Measurements from ENCODE around the gene FHIT. TPM values are rescaled to one million over a fixed set of nuclear protein-coding genes. Genes with fewer than 3 reads are reported as not detected.

FHIT gene
- total RNA-seq, 4 donors from 2014 or later: 8.8 to 35.6 (median 12.6) TPM

GRCh38 chr3:60011218-60011617 is 1240.0 kb downstream of the FHIT start:
- Histone ChIP-seq H3K27me3 (no peaks in the 10 kb centered on the region), H3K27ac (no peak overlapping the region), H3K36me3 (no peaks in the 10 kb centered on the region), H3K4me1 (no peaks in the 10 kb centered on the region), H3K4me3 (no peak overlapping the region), H3K9me3 (no peaks in the 10 kb centered on the region)
- no peak for DNase-seq (ENCODE audit: low spot score in 2 of 2)
- no peak for TF ChIP-seq CTCF (IDR thresholded peaks at IDR 0.05)
- TF ChIP-seq EP300 (IDR thresholded peaks at IDR 0.05): no peak
- no peak for TF ChIP-seq POLR2AphosphoS5 (IDR thresholded peaks at IDR 0.05)
- TF ChIP-seq POLR2A (IDR thresholded peaks at IDR 0.05): no peak
- 80% methylated on average over 9 of the region's 9 CpGs for WGBS

GRCh38 chr3:60010781-60011180 is 1240.5 kb downstream of the FHIT start:
- Histone ChIP-seq H3K9me3 (no peaks in the 10 kb centered on the region), H3K27ac (no peak overlapping the region), H3K36me3 (no peaks in the 10 kb centered on the region), H3K4me3 (no peak overlapping the region), H3K27me3 (no peaks in the 10 kb centered on the region), H3K4me1 (no peaks in the 10 kb centered on the region)
- TF ChIP-seq CTCF (IDR thresholded peaks at IDR 0.05) (no peak), POLR2A (IDR thresholded peaks at IDR 0.05) (no peak), POLR2AphosphoS5 (IDR thresholded peaks at IDR 0.05) (no peak), EP300 (IDR thresholded peaks at IDR 0.05) (no peak)
- DNase-seq (ENCODE audit: low spot score in 2 of 2): no peak
- 69% methylated on average over 4 of the region's 4 CpGs for WGBS

GRCh38 chr3:60009931-60010478 is 1241.2 kb downstream of the FHIT start:
- DNase-seq (ENCODE audit: low spot score in 2 of 2): no peak
- no peak overlapping the region for H3K4me3 ChIP-seq
- no peaks in the 10 kb centered on the region for H3K9me3 ChIP-seq
- H3K36me3 ChIP-seq: no peaks in the 10 kb centered on the region
- 85% methylated on average over 3 of the region's 3 CpGs for WGBS
- no peaks in the 10 kb centered on the region for H3K27me3 ChIP-seq
- TF ChIP-seq POLR2A (IDR thresholded peaks at IDR 0.05) (no peak), CTCF (IDR thresholded peaks at IDR 0.05) (no peak), EP300 (IDR thresholded peaks at IDR 0.05) (no peak), POLR2AphosphoS5 (IDR thresholded peaks at IDR 0.05) (no peak)
- no peak overlapping the region for H3K27ac ChIP-seq
- no peaks in the 10 kb centered on the region for H3K4me1 ChIP-seq

- DNase-seq (ENCODE audit: low spot score in 2 of 2): no peak
- H3K9me3 ChIP-seq: no peaks in the 10 kb centered on the region
- H3K27me3 ChIP-seq: no peaks in the 10 kb centered on the region
- WGBS: 93% methylated on average over 6 of the region's 6 CpGs
- no peak overlapping the region for H3K27ac ChIP-seq
- TF ChIP-seq CTCF (IDR thresholded peaks at IDR 0.05) (no peak), POLR2A (IDR thresholded peaks at IDR 0.05) (no peak), EP300 (IDR thresholded peaks at IDR 0.05) (no peak), POLR2AphosphoS5 (IDR thresholded peaks at IDR 0.05) (no peak)
- H3K4me3 ChIP-seq: no peak overlapping the region
- H3K36me3 ChIP-seq: no peaks in the 10 kb centered on the region
- no peaks in the 10 kb centered on the region for H3K4me1 ChIP-seq
These were observed 1249.9 kb downstream of the FHIT start for GRCh38 chr3:60001369-60001768.

- Histone ChIP-seq H3K4me1 (no peaks in the 10 kb centered on the region), H3K9me3 (no peaks in the 10 kb centered on the region), H3K27me3 (no peaks in the 10 kb centered on the region), H3K27ac (no peak overlapping the region), H3K36me3 (no peaks in the 10 kb centered on the region), H3K4me3 (no peak overlapping the region)
- no peak for DNase-seq (ENCODE audit: low spot score in 2 of 2)
- 96% methylated on average over 6 of the region's 6 CpGs for WGBS
- TF ChIP-seq EP300 (IDR thresholded peaks at IDR 0.05) (no peak), CTCF (IDR thresholded peaks at IDR 0.05) (no peak), POLR2A (IDR thresholded peaks at IDR 0.05) (no peak), POLR2AphosphoS5 (IDR thresholded peaks at IDR 0.05) (no peak)
These were observed 1250.7 kb downstream of the FHIT start for GRCh38 chr3:60000311-60001105.

Measured in suprapubic skin (tissue), 4 donors.